H1 (cell line): Measurements from ENCODE around the gene STX8. TPM values are rescaled to one million over a fixed set of nuclear protein-coding genes. Genes with fewer than 3 reads are reported as not detected.

Experiments used
- CREB1 ChIP-seq: IDR thresholded peaks from 2 replicates; pipeline ENCODE4 v1.6.1; 2012; ENCODE audit warnings: inconsistent platforms
- JUND ChIP-seq: IDR thresholded peaks from 2 replicates; pipeline ENCODE4 v1.6.1; 2011; ENCODE audit warnings: mild to moderate bottlenecking, improper control_type of control experiment, low read length
- KDM4A ChIP-seq: IDR thresholded peaks from one replicate; pipeline ENCODE4 v1.7.1; 2012; ENCODE audit warnings: low read depth, mild to moderate bottlenecking, moderate library complexity, low read length, inconsistent platforms; ENCODE audit not compliant: severe bottlenecking
- RBBP5 ChIP-seq: IDR thresholded peaks from 2 replicates; pipeline ENCODE4 v1.7.1; 2012; ENCODE audit warnings: low read depth, mild to moderate bottlenecking, inconsistent platforms, low read length, moderate library complexity, borderline replicate concordance
- RXRA ChIP-seq: IDR thresholded peaks from 2 replicates; pipeline ENCODE4 v1.6.1; 2011; ENCODE audit warnings: low read depth, mild to moderate bottlenecking, low read length, moderate library complexity; ENCODE audit not compliant: insufficient read depth
- SAP30 ChIP-seq: fragments of 300-600 bp; sonication (generic); IDR thresholded peaks from 2 replicates; pipeline ENCODE4 v1.7.1; 2012; ENCODE audit warnings: low read length, moderate library complexity, mild to moderate bottlenecking, inconsistent platforms; ENCODE audit not compliant: insufficient read depth, insufficient replicate concordance
- SIX5 ChIP-seq: IDR thresholded peaks from 2 replicates; pipeline ENCODE4 v1.6.1; 2011; ENCODE audit warnings: mild to moderate bottlenecking, low read depth, low read length
- polyA plus RNA-seq, 7 experiments: library from polyadenylated mRNA; depleted of rRNA in 3 of 7; stranded (reverse) in 5 of 7; unstranded in 2 of 7; fragments of >200 nt in 5 of 7; fragments of 200-250 nt in 2 of 7; gene quantifications; 1 replicate in 5 of 7; 2 replicates in 1 of 7; 4 replicates in 1 of 7; pipeline versions ENCODE4 v1.2.1 to v1.2.3, GENCODE V29; 2011 to 2013; ENCODE audit warnings: missing spikeins in 2 of 7, mixed read lengths in 2 of 7
- total RNA-seq: library from RNA; stranded (reverse); fragmentation: NEBNext Ultra II Directional; extraction: Animal tissue kit (Norgen Biotek cat#: 25700); gene quantifications from 2 replicates; pipeline ENCODE4 v1.2.1, GENCODE V29; 2021
- TF ChIP-seq, protein P1 (sequence below), 3 experiments: IDR thresholded peaks; 1 replicate in 2 of 3; 2 replicates in 1 of 3; pipeline versions ENCODE4 v1.5.1 to v1.6.1; 2011; ENCODE audit warnings: low read length in 3 of 3, mild to moderate bottlenecking in 3 of 3, inconsistent platforms in 2 of 3, low read depth in 1 of 3, moderate library complexity in 1 of 3; ENCODE audit not compliant: insufficient read depth in 1 of 3; ENCODE audit errors: control extremely low read depth in 1 of 3
- TF ChIP-seq, protein P2 (sequence below): IDR thresholded peaks from 2 replicates; pipeline ENCODE4 v1.6.1; 2012; ENCODE audit warnings: inconsistent platforms

The STX8 gene
- total and polyA plus RNA-seq, 2 of the 8 experiments (the other 6 are each of a cell fraction or from before 2014, with no cell fraction given) = 22.8 to 42.5 TPM

DNA sequence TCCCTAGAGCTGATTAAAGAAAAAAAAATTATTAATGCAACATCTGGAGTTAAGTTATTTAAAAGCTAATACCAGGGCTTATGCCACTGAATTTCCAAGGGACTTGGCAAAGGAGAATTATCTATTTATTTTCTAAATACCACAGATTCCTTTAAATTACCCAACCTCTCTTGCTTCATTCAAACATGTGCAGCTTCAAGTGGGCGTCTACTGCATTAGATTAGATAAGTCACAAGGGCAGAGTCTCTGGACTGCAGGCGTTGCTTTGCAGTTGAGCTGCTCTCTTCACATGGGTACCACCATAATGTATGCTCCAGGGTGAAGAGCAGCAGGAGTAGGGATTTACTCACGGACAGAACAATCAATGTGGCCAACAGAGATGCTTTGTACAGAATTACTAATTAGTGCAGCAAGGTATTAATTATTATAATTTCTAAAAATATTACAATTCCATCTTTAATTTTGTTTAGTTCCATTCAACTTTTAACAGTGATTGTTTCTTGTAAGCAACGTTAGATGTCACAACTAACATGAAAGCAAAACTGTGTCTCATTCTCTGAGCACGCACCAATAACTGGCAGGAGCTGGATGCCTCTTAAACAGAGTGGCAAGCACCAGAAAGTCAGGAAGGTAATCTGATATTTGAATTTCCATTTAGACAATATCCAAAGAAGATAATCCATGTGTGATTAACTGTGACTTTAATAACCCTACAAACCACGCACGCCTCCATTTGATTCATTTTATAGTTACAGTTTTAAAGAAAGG, 214.2 kb downstream of the STX8 start (continued):
- TF ChIP-seq, protein P1, sequence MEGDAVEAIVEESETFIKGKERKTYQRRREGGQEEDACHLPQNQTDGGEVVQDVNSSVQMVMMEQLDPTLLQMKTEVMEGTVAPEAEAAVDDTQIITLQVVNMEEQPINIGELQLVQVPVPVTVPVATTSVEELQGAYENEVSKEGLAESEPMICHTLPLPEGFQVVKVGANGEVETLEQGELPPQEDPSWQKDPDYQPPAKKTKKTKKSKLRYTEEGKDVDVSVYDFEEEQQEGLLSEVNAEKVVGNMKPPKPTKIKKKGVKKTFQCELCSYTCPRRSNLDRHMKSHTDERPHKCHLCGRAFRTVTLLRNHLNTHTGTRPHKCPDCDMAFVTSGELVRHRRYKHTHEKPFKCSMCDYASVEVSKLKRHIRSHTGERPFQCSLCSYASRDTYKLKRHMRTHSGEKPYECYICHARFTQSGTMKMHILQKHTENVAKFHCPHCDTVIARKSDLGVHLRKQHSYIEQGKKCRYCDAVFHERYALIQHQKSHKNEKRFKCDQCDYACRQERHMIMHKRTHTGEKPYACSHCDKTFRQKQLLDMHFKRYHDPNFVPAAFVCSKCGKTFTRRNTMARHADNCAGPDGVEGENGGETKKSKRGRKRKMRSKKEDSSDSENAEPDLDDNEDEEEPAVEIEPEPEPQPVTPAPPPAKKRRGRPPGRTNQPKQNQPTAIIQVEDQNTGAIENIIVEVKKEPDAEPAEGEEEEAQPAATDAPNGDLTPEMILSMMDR (IDR thresholded peaks at IDR 0.05; ENCODE audit: control extremely low read depth in 1 of 3, insufficient read depth in 1 of 3, low read depth in 1 of 3, low read length in 3 of 3) = no peak
- no peak for TF ChIP-seq RXRA
- no peak for TF ChIP-seq CREB1
- TF ChIP-seq SIX5 = no peak
- TF ChIP-seq, protein P2, sequence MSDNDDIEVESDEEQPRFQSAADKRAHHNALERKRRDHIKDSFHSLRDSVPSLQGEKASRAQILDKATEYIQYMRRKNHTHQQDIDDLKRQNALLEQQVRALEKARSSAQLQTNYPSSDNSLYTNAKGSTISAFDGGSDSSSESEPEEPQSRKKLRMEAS = no peak
- TF ChIP-seq SAP30 = no peak
- TF ChIP-seq RBBP5 = no peak
- TF ChIP-seq JUND = no peak
- TF ChIP-seq KDM4A = no peak
